ENCODE measurements around the gene MUC6.

The MUC6 gene

GRCh38 chr11:1012740-1013630 lies 23.5 kb downstream of the MUC6 start:
- Histone ChIP-seq H3K4me3 (ENCODE audit: low read length) (no peak overlapping the region), H4K20me1 (ENCODE audit: insufficient read depth, low read length) (no peaks in the 10 kb centered on the region; the same call in 1 of the 2 replicates), H3K27ac (ENCODE audit: low read length) (no peak overlapping the region), H3K9ac (ENCODE audit: low read length) (no peak overlapping the region), H3K27me3 (replicated peaks; ENCODE audit: insufficient read depth, low read length) (no peaks in the 10 kb centered on the region), H3K4me1 (ENCODE audit: low read length) (no peaks in the 10 kb centered on the region), H3K4me2 (ENCODE audit: low read depth, low read length) (no peak overlapping the region), H3K36me3 (replicated peaks; ENCODE audit: insufficient read depth, low read length) (no peaks in the 10 kb centered on the region), H3K9me3 (replicated peaks; ENCODE audit: insufficient read depth, low read length) (no peaks in the 10 kb centered on the region), H3K79me2 (ENCODE audit: low read length) (no peaks in the 10 kb centered on the region), H3K9me2 (replicated peaks; ENCODE audit: insufficient read depth, low read length) (no peaks in the 10 kb centered on the region), H2AFZ (ENCODE audit: low read length) (no peak overlapping the region), H3F3A (ENCODE audit: insufficient read depth, low read length) (no peaks in the 10 kb centered on the region)
- TF ChIP-seq, protein P1, sequence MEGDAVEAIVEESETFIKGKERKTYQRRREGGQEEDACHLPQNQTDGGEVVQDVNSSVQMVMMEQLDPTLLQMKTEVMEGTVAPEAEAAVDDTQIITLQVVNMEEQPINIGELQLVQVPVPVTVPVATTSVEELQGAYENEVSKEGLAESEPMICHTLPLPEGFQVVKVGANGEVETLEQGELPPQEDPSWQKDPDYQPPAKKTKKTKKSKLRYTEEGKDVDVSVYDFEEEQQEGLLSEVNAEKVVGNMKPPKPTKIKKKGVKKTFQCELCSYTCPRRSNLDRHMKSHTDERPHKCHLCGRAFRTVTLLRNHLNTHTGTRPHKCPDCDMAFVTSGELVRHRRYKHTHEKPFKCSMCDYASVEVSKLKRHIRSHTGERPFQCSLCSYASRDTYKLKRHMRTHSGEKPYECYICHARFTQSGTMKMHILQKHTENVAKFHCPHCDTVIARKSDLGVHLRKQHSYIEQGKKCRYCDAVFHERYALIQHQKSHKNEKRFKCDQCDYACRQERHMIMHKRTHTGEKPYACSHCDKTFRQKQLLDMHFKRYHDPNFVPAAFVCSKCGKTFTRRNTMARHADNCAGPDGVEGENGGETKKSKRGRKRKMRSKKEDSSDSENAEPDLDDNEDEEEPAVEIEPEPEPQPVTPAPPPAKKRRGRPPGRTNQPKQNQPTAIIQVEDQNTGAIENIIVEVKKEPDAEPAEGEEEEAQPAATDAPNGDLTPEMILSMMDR (IDR thresholded peaks at IDR 0.05; ENCODE audit: low read length): no peak
- TF ChIP-seq EZH2phosphoT487 (IDR thresholded peaks at IDR 0.05; ENCODE audit: low read length) (no peak), EZH2 (optimal IDR thresholded peaks at IDR 0.05; ENCODE audit: low read depth, low read length) (no peak)
- no peak for DNase-seq

DNA sequence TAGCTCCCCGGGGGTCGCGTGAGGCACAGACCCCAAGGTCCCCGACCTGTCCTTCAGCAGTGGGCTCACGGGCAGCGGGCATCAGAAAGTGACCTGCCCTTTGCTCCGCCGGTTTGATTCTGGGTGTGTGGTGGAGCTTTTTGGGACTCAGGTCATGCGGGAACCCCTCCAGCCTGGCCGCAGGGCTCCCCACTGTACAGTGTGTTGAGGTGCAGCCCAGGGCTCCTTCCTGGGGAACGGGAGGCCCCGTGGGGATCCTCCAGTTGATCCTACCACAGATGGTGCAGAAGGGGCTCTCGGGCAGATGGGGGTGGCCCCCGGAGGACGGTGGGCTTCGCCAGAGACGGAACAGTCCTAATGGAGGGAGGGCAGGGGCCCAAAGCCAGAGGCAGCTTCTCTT lies 24.2 kb downstream of the MUC6 start:
- Histone ChIP-seq H3F3A (ENCODE audit: insufficient read depth, low read length) (no peaks in the 10 kb centered on the region), H3K4me2 (ENCODE audit: low read depth, low read length) (no peak overlapping the region), H3K9ac (ENCODE audit: low read length) (no peak overlapping the region), H3K27me3 (replicated peaks; ENCODE audit: insufficient read depth, low read length) (no peaks in the 10 kb centered on the region), H3K36me3 (replicated peaks; ENCODE audit: insufficient read depth, low read length) (no peaks in the 10 kb centered on the region), H3K9me2 (replicated peaks; ENCODE audit: insufficient read depth, low read length) (no peaks in the 10 kb centered on the region), H3K4me3 (ENCODE audit: low read length) (no peak overlapping the region), H3K27ac (ENCODE audit: low read length) (no peak overlapping the region), H3K79me2 (ENCODE audit: low read length) (no peaks in the 10 kb centered on the region), H3K4me1 (ENCODE audit: low read length) (no peaks in the 10 kb centered on the region), H2AFZ (ENCODE audit: low read length) (no peak overlapping the region), H3K9me3 (replicated peaks; ENCODE audit: insufficient read depth, low read length) (no peaks in the 10 kb centered on the region), H4K20me1 (ENCODE audit: insufficient read depth, low read length) (no peaks in the 10 kb centered on the region; the same call in 1 of the 2 replicates)
- TF ChIP-seq, protein P1 (IDR thresholded peaks at IDR 0.05; ENCODE audit: low read length): no peak
- TF ChIP-seq EZH2phosphoT487 (IDR thresholded peaks at IDR 0.05; ENCODE audit: low read length) (no peak), EZH2 (optimal IDR thresholded peaks at IDR 0.05; ENCODE audit: low read depth, low read length) (no peak)
- no peak for DNase-seq

- H3K79me2 ChIP-seq (ENCODE audit: low read length): no peaks in the 10 kb centered on the region
- H4K20me1 ChIP-seq (ENCODE audit: insufficient read depth, low read length): no peaks in the 10 kb centered on the region
- H3K9ac ChIP-seq (ENCODE audit: low read length): no peak overlapping the region
- H2AFZ ChIP-seq (ENCODE audit: low read length): no peak overlapping the region
- no peaks in the 10 kb centered on the region for H3K36me3 ChIP-seq (replicated peaks; ENCODE audit: insufficient read depth, low read length)
- H3K9me2 ChIP-seq (replicated peaks; ENCODE audit: insufficient read depth, low read length): no peaks in the 10 kb centered on the region
- H3K4me1 ChIP-seq (ENCODE audit: low read length): no peaks in the 10 kb centered on the region
- no peak overlapping the region for H3K4me2 ChIP-seq (ENCODE audit: low read depth, low read length)
- no peaks in the 10 kb centered on the region for H3F3A ChIP-seq (ENCODE audit: insufficient read depth, low read length)
- H3K27ac ChIP-seq (ENCODE audit: low read length): no peak overlapping the region
- no peak for DNase-seq
- H3K4me3 ChIP-seq (ENCODE audit: low read length): no peak overlapping the region
- no peaks in the 10 kb centered on the region for H3K27me3 ChIP-seq (replicated peaks; ENCODE audit: insufficient read depth, low read length)
- H3K9me3 ChIP-seq (replicated peaks; ENCODE audit: insufficient read depth, low read length): no peaks in the 10 kb centered on the region
- TF ChIP-seq, protein P1 (IDR thresholded peaks at IDR 0.05; ENCODE audit: low read length): no peak
- TF ChIP-seq EZH2 (optimal IDR thresholded peaks at IDR 0.05; ENCODE audit: low read depth, low read length): no peak
- TF ChIP-seq EZH2phosphoT487 (IDR thresholded peaks at IDR 0.05; ENCODE audit: low read length): no peak
These were observed 25.2 kb downstream of the MUC6 start for GRCh38 chr11:1011320-1011698.
